Loucy (cell line): ENCODE results near the gene C1QC.

ENCODE experiments used
- EZH2phosphoT487 ChIP-seq: fragments of 200-600 bp; IDR thresholded peaks from 2 replicates; pipeline ENCODE4 v1.6.1; 2018; ENCODE audit warnings: antibody characterized with exemption, mild to moderate bottlenecking, moderate library complexity, borderline replicate concordance
- TF ChIP-seq, protein P1 (sequence below): fragments of 200-600 bp; sonication (generic); conservative IDR thresholded peaks from 2 replicates; pipeline ENCODE4 v1.5.1; 2014; ENCODE audit warnings: mild to moderate bottlenecking, antibody characterized with exemption, low read length

DNA sequence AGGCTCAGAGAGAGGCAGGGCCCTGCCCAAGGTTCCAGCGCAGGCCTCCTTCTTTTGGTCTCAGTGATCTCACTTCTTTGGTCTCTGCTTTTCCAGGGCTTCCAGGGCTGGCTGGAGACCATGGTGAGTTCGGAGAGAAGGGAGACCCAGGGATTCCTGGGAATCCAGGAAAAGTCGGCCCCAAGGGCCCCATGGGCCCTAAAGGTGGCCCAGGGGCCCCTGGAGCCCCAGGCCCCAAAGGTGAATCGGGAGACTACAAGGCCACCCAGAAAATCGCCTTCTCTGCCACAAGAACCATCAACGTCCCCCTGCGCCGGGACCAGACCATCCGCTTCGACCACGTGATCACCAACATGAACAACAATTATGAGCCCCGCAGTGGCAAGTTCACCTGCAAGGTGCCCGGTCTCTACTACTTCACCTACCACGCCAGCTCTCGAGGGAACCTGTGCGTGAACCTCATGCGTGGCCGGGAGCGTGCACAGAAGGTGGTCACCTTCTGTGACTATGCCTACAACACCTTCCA is 17.3 kb downstream of the C1QC start:
- TF ChIP-seq, protein P1, sequence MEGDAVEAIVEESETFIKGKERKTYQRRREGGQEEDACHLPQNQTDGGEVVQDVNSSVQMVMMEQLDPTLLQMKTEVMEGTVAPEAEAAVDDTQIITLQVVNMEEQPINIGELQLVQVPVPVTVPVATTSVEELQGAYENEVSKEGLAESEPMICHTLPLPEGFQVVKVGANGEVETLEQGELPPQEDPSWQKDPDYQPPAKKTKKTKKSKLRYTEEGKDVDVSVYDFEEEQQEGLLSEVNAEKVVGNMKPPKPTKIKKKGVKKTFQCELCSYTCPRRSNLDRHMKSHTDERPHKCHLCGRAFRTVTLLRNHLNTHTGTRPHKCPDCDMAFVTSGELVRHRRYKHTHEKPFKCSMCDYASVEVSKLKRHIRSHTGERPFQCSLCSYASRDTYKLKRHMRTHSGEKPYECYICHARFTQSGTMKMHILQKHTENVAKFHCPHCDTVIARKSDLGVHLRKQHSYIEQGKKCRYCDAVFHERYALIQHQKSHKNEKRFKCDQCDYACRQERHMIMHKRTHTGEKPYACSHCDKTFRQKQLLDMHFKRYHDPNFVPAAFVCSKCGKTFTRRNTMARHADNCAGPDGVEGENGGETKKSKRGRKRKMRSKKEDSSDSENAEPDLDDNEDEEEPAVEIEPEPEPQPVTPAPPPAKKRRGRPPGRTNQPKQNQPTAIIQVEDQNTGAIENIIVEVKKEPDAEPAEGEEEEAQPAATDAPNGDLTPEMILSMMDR, result no peak
- no peak for TF ChIP-seq EZH2phosphoT487
